Effector CD8-positive, alpha-beta T cell (primary cell): ENCODE results near the gene HOXA5.

Experiments
- DNase-seq: peaks from one replicate; lab custom pipeline; 2025; lab: John Stamatoyannopoulos, UW

The HOXA5 gene

GRCh38 chr7:27182861-27183681 is 39.6 kb upstream of the HOXA5 start:
- no peak for DNase-seq

DNA sequence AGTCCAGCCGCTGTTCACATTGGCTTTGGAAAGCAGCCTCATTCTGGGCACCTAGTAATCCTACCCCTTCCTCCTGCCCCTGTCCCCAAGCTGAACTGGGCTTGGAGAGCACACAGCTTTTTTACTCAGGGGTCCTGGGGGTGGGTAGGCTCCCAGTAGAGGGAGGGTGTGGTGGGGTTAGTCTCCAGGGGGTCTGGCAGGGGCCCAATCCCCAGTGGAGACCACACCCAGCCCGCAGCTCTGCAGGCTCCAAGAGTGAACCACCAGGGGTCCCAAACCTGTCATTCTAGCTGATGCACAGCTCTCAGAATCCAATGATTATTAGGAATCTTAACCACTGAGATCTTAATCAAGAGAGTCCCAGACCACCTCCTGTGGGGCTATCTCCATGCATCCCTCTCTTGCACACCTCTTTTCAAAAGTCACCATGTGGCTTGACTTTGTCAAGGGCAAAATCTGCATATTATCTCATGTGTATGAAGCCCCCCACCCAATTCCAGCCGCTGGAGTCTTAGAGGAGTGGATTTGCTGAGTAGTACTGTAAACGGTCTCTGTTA is 38.9 kb upstream of the HOXA5 start:
- DNase-seq = no peak

- DNase-seq = no peak
Measured at GRCh38 chr7:27181795-27182275, 38.4 kb upstream of the HOXA5 start.

- DNase-seq = no peak
Measured at GRCh38 chr7:27180431-27181420, 37.2 kb upstream of the HOXA5 start.

DNA sequence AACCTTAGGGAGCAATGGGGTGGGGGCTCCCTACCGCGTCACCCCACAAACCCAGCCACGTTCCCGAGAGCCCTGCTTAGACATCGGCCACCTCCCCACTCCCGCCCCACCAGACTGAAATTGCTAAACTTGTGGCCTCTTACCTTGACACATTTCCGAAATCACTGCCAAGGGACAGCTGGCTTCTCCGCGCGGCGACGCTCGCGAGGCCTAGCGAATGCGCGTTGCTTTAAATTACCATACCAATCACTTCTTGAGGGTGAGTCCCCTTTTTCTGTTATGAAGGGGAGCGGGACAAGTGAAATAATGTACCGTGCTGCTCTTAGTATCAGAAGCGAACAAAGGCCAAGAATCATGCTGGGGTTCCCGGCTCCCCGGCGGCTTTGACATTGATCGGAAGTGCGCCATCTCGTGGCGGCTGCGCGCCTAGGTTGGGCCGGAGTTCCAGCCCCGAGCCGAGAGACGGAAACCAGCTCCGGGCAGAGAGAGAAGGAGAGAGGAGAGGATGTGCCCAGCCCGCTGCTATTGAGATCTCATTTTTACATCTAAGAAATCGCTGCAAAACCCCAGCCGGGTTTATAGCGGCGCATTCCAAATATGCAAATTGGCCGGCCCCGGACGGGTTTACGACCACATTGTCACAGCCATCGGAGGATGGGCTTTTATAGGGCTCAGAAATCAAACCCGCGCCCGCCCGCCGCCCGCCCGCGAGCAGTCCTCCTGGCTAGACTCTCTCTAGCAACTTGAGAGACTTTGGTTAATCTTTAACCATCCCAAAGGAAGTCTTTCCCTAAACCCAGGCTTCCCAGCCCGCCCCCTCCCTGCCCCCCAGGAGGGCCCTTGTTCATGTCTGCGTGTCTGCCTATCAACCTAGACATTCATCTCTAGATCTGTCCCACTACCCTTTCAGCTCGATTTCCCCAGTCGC is 36.3 kb upstream of the HOXA5 start:
- peak; percentile 46 for DNase-seq

DNA sequence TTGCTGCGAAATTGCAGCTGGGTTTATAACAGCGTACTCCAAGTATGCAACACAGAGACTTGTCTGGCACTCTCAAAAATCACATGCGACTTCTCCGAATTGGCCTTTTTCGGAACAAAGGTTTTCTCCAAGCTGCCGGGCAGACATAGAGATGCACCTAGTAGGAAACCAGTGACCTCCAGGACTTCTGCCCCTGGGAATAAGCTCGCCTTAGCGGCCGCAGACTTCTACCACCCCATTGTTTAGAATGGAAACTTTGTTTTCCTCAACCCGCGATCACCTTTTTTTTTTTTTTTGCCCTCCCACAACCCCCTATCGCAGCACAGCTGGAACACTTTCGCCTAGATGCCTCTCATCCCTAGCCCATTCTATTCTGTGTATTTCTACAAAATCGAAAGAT is 35.5 kb upstream of the HOXA5 start:
- no peak for DNase-seq

GRCh38 chr7:27178366-27178765 is 34.9 kb upstream of the HOXA5 start:
- no peak for DNase-seq

DNA sequence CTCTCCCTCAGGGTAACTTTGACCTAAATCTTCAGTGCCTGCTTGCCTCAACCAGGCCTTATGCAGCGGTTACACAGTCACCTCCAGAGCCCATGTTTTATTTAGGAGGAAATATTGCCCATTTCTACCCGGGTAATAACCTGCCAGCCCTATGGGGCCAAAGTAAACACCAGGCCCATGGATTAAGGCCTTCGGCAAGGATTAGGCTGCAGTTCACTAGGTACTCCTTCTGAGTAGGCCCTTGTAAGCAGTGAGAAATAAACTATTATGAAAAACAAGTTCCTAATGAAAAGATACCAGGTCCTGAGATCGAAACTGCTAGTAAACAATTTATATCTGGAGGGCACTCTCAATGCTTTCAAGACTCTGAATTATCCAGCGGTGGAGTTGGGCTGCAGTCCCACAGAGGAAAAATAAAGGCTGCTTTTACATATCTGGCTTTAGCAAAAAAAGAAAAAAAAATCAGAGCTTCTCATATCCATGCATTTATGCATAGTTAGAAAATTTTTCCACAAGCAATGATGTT is 34.4 kb upstream of the HOXA5 start:
- no peak for DNase-seq

GRCh38 chr7:27176962-27177794 is 33.7 kb upstream of the HOXA5 start:
- no peak for DNase-seq

GRCh38 chr7:27176524-27176845 is 33.0 kb upstream of the HOXA5 start:
- no peak for DNase-seq

DNA sequence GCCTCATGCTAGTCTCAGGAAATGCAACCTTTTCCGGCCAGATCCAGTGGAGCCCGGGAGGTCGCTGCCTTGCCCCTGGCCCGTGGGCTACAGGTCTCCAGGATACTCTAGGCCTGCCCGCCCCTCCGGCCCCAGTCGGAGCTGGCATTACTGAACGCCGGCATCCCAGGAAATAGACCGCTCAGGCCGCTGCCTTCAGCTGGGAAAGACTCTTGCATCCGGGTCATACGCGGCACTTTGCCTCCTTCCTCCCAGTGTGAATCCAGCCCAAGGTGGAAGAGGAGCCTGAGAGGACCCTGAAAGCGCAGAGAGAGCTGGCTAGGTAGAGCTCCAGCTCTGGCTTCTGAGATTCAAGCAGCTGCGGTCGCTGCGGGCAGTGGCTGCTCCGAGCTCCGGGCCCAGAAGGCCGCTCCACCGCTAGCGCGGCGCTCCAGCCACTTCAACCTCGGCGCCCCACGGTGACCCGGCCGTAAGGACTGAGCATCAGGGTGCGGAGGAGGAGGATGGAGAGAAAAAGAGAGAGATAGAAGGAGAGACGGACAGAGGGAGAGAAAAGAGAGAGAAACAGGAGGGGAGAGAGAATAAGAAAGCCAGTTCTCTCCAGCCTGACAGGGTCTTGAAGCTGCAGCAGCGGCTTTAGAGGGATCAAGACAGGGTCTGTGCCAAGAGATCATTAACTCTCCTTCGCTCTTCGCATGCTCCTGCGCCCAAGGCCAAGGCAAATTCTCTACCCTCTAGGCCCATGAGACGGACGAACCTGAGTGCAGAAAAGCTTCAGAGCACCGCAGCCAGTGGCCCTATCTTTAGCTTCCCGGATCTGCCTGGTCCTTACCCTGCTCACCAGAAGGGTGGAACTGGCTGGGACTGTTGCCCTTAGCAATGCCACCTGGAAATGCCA is 32.4 kb upstream of the HOXA5 start:
- DNase-seq = no peak

- DNase-seq = no peak
Measured at GRCh38 chr7:27174874-27175625, 31.6 kb upstream of the HOXA5 start.

GRCh38 chr7:27173956-27174873 is 30.7 kb upstream of the HOXA5 start, which contains the start of gene HOXA10:
Gene HOXA10, minus strand, starts transcription at chr7:27174320. Its CDS starts 14 bp downstream, at chr7:27174306.
- no peak for DNase-seq

DNA sequence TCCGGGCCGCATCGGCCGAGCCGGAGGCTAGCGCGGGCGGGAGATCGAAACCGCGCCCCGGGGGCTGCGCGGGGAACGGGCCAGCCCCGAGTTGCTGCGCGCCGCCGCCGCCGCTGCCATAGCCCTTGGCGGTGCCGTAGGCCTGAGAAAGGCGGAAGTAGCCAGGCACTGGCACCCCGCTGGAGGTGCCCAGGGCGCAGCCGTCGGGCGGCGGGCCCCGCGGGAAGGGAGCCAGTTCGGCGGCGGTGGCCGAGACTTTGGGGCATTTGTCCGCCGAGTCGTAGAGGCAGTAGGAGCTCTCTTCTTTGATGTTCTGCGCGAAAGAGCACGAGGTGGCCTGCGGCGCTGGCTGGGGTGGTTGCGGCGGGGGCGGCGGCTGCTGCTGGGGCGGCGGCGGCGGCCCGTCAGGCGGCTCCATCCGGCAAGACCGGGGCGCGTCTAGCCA is 30.1 kb upstream of the HOXA5 start:
- DNase-seq = no peak

GRCh38 chr7:27172823-27173510 is 29.5 kb upstream of the HOXA5 start:
- DNase-seq = no peak

DNA sequence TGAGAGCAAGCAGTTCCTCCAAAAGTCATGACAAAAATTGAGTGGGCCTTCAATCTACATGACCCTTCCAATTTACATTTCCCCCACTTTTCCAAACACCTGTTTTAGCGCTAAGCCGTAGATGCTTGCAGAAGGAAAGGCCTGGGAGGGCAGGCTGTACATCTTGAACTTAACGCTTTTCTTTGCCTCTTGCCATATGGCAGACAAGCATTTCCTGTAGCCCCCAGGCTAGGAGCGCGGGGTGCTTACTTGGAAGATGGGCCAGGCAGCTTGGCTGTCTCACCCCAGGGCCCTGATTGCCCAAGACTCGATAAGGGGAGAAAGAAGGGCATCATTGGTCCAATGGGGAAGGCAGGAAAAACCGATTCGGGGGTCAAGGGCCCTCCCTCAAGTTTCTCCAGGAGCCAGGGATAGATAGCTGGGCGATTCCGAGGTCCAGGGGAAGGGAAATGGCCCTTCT is 28.9 kb upstream of the HOXA5 start:
- no peak for DNase-seq
